B cell (primary cell): ENCODE data around the gene C20orf144. TPM values are rescaled to one million over a fixed set of nuclear protein-coding genes. Genes with fewer than 3 reads are reported as not detected.
A peak's percentile ranks its signal among the peaks of the same experiment; 100 is the strongest.

Experiments used
- ATAC-seq: fragments of 200-7000 bp; cut with Tn5 transposase; one replicate; pipeline ENCODE4 v1.10.0; 2021; ENCODE audit warnings: low read depth, mild to moderate bottlenecking, moderate number of reproducible peaks, moderate library complexity
- CTCF ChIA-PET: fragments of 350-600 bp; sonication (Branson Sonifier 250); formaldehyde crosslinking; loops from one replicate; lab custom pipeline; 2021; ENCODE audit warnings: antibody characterized with exemption, inconsistent platforms; lab: Charles Lee
- POLR2A ChIA-PET: fragments of 350-600 bp; sonication (Branson Sonifier 250); formaldehyde crosslinking; loops from one replicate; lab custom pipeline; 2021; ENCODE audit warnings: antibody characterized with exemption; lab: Charles Lee
- DNase-seq: peaks from one replicate; pipeline ENCODE4 v3.0.0; 2013
- H2AFZ ChIP-seq: 2 replicates; pipeline ENCODE4 v1.6.1; 2012; ENCODE audit warnings: mild to moderate bottlenecking, low read depth, low read length; ENCODE audit not compliant: insufficient read depth, poor library complexity, severe bottlenecking
- H3K27ac ChIP-seq, 2 donors: 1 replicate in 1 of 2; 2 replicates in 1 of 2; pipeline ENCODE4 v1.5.1; 2012 to 2013; ENCODE audit warnings: low read length in 2 of 2, mild to moderate bottlenecking in 2 of 2, moderate library complexity in 1 of 2
- H3K27me3 ChIP-seq, 4 experiments: fragments of 200-600 bp in 1 of 4; sonication (generic) in 1 of 4; replicated peaks in 1 of 4; 1 replicate in 2 of 4; 2 replicates in 2 of 4; pipeline versions ENCODE4 v1.6.1 to v1.7.0; 2013 to 2016; ENCODE audit warnings: low read length in 3 of 4, mild to moderate bottlenecking in 2 of 4, mixed read lengths in 1 of 4, moderate library complexity in 1 of 4; ENCODE audit not compliant: insufficient read depth in 4 of 4, control insufficient read depth in 3 of 4; ENCODE audit errors: control extremely low read depth in 1 of 4
- H3K36me3 ChIP-seq, 2 experiments: replicated peaks in 1 of 2; 1 replicate in 1 of 2; 2 replicates in 1 of 2; pipeline versions ENCODE4 v1.6.1 to v1.7.1; 2013; ENCODE audit warnings: low read length in 1 of 2; ENCODE audit not compliant: insufficient read depth in 2 of 2, control insufficient read depth in 1 of 2; ENCODE audit errors: control extremely low read depth in 1 of 2, extremely low read depth in 1 of 2
- H3K4me1 ChIP-seq, 2 donors: fragments of 200-600 bp in 1 of 2; sonication (generic) in 1 of 2; 1 replicate in 1 of 2; 2 replicates in 1 of 2; pipeline versions ENCODE4 v1.5.1 to v1.6.1; 2013 to 2017; ENCODE audit warnings: low read length in 2 of 2; ENCODE audit not compliant: control insufficient read depth in 2 of 2, insufficient read depth in 2 of 2
- H3K4me2 ChIP-seq: replicated peaks from 2 replicates; pipeline ENCODE3; 2012; ENCODE audit warnings: mild to moderate bottlenecking, low read depth, low read length; ENCODE audit not compliant: poor library complexity, severe bottlenecking
- H3K4me3 ChIP-seq, 5 experiments: fragments of 200-600 bp in 1 of 5; sonication (generic) in 1 of 5; 1 replicate in 3 of 5; 2 replicates in 2 of 5; pipeline versions ENCODE4 v1.5.1 to v1.7.0; 2011 to 2016; ENCODE audit warnings: low read length in 4 of 5, mild to moderate bottlenecking in 4 of 5, low read depth in 2 of 5, control low read depth in 1 of 5, moderate library complexity in 1 of 5; ENCODE audit not compliant: insufficient read depth in 1 of 5; ENCODE audit errors: control extremely low read depth in 1 of 5, extremely low read depth in 1 of 5
- H3K79me2 ChIP-seq: fragments of 200-600 bp; sonication (generic); one replicate; pipeline ENCODE4 v1.6.0; 2016; ENCODE audit warnings: low read length; ENCODE audit not compliant: control insufficient read depth, insufficient read depth
- H3K9ac ChIP-seq: fragments of 200-600 bp; sonication (generic); 2 replicates; pipeline ENCODE4 v1.6.1; 2017; ENCODE audit warnings: mild to moderate bottlenecking, low read length, moderate library complexity
- H3K9me3 ChIP-seq, 3 donors: one replicate each; pipeline versions ENCODE4 v1.6.1 to v1.7.1; 2013; ENCODE audit warnings: low read length in 2 of 3; ENCODE audit not compliant: control insufficient read depth in 2 of 3, insufficient read depth in 1 of 3; ENCODE audit errors: control extremely low read depth in 1 of 3
- H4K20me1 ChIP-seq: 2 replicates; pipeline ENCODE4 v1.6.0; 2012; ENCODE audit warnings: mild to moderate bottlenecking, low read length; ENCODE audit not compliant: insufficient read depth, control insufficient read depth, poor library complexity, severe bottlenecking
- H3K27ac Mint-ChIP-seq: one replicate; pipeline ENCODE4 v1.8.0; 2021; ENCODE audit warnings: mixed read lengths
- H3K27me3 Mint-ChIP-seq: one replicate; pipeline ENCODE4 v1.8.0; 2021; ENCODE audit warnings: mixed read lengths
- H3K4me1 Mint-ChIP-seq: one replicate; pipeline ENCODE4 v1.8.0; 2021; ENCODE audit warnings: mixed read lengths
- H3K4me3 Mint-ChIP-seq: one replicate; pipeline ENCODE4 v1.8.0; 2021; ENCODE audit warnings: mixed read lengths
- H3K9me3 Mint-ChIP-seq: one replicate; pipeline ENCODE4 v1.8.0; 2022; ENCODE audit warnings: mixed read lengths; ENCODE audit not compliant: insufficient read depth
- EZH2 ChIP-seq: IDR thresholded peaks from 2 replicates; pipeline ENCODE4 v1.6.1; 2012; ENCODE audit warnings: borderline replicate concordance, low read depth, mild to moderate bottlenecking, moderate library complexity, low read length; ENCODE audit not compliant: insufficient read depth, poor library complexity, severe bottlenecking
- WGBS: methylation state at CpG from one replicate; pipeline ENCODE4 v1.1.5; 2013; ENCODE audit warnings: missing lambda C conversion rate; ENCODE audit not compliant: insufficient coverage; 5-methylcytosine and 5-hydroxymethylcytosine counted together
- intact Hi-C: fragments of 100-400 bp; cut with micrococcal nuclease; formaldehyde crosslinking; loops from one replicate; pipeline ENCODE4 v1.10.0; 2022
- polyA plus RNA-seq: library from polyadenylated mRNA; depleted of rRNA; stranded (reverse); fragments of >200 nt; gene quantifications from 2 replicates; pipeline ENCODE4 v1.2.3, GENCODE V29; 2012
- total RNA-seq, 2 donors: library from RNA; stranded (reverse); fragments of 120-200 nt in 1 of 2; gene quantifications; 1 replicate in 1 of 2; 2 replicates in 1 of 2; pipeline versions ENCODE4 v1.2.3 to v1.2.4, GENCODE V29; 2013 to 2022
- TF ChIP-seq, protein P1 (sequence below): fragments of 200-600 bp; IDR thresholded peaks from one replicate; pipeline ENCODE4 v1.8.0; 2022; ENCODE audit warnings: antibody characterized with exemption, mild to moderate bottlenecking

Gene C20orf144
- total and polyA plus RNA-seq, 2 donors (not counting 1 experiment from before 2014, with no cell fraction given) = 0.27 to 0.44 TPM

DNA sequence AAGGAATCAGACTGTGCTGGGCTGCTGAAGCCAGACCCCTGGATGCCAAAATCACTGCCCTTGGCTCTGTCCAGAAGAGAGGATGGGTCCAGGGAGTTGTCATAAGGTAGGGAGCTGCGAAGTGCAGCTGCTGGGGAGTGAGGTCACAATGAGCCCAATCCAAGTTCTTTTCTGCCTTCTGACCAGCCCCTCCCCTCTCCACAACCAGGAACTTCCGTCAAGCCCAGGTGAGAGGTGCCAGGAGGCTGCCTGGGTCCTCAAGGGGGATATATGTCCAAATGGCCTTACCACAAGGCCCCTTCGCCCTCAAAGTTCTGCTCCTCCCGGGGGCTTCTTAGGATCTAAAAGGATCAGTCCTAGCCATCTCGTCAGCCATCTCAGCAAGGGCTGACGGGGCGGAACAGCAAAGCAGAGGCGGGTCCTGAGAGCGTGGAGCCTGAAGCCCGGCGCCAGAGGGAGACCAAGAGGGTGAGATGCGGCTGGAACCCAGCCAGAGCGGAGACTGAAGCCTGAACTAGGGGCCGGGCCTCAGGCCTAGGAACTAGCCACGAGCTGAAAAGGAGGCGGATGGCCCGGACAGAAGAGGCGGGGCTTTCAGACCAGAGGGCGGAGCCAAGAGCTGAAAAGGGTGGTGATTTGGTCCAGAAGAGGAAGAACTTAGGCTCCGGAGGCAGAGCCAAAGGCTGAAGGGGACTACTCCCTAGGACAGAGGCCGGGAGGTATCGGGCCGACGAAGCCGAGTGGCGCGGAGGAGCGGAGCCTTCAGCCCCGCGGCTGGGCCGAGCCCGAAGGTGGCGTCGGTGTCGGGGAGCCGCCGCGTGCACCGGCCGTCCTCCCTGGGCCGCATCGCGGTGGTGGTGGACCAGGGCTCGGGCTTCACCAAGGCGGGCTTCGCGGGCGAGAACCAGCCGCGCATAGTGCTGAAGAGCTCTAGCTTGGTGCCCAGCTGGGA, 4.4 kb downstream of the C20orf144 start, which contains the start of gene ACTL10:
ACTL10 (plus strand) TSS at position 651 of the 952 bp plus-strand sequence. CDS start 555 bp downstream, outside the sequence.
- H3K9me3 ChIP-seq = no peaks in the 10 kb centered on the region
- H3K9ac ChIP-seq = peak within 1 kb of the TSS; percentile 67
- H3K79me2 ChIP-seq = peaks cover 6% of the 10 kb centered on the region
- H3K4me2 ChIP-seq = peak within 1 kb of the TSS; percentile 98
- Mint-ChIP-seq H3K4me3 (peak within 1 kb of the TSS; percentile 98), H3K4me1 (peaks cover 36% of the 10 kb centered on the region), H3K27ac (peak within 1 kb of the TSS; percentile 96), H3K27me3 (no peaks in the 10 kb centered on the region), H3K9me3 (no peaks in the 10 kb centered on the region)
- no peaks in the 10 kb centered on the region for H3K27me3 ChIP-seq
- peak; percentile 92 for DNase-seq
- H3K36me3 ChIP-seq = no peaks in the 10 kb centered on the region
- H2AFZ ChIP-seq = peak within 1 kb of the TSS; percentile 82
- intact Hi-C loops = loop anchor here (1.0 to 5.0 kb wide), 8 partner anchors 8 to 401 kb away; partner anchors contain the start of genes CDK5RAP1, CHMP4B, E2F1 and NECAB3
- 7% methylated on average over 49 of the region's 50 CpGs for WGBS
- H3K4me1 ChIP-seq = peaks cover 18 to 44% of the 10 kb centered on the region in 2 donors
- ATAC-seq = peak; percentile 73
- H4K20me1 ChIP-seq = no peaks in the 10 kb centered on the region
- TF ChIP-seq EZH2 = no peak
- TF ChIP-seq, protein P1, sequence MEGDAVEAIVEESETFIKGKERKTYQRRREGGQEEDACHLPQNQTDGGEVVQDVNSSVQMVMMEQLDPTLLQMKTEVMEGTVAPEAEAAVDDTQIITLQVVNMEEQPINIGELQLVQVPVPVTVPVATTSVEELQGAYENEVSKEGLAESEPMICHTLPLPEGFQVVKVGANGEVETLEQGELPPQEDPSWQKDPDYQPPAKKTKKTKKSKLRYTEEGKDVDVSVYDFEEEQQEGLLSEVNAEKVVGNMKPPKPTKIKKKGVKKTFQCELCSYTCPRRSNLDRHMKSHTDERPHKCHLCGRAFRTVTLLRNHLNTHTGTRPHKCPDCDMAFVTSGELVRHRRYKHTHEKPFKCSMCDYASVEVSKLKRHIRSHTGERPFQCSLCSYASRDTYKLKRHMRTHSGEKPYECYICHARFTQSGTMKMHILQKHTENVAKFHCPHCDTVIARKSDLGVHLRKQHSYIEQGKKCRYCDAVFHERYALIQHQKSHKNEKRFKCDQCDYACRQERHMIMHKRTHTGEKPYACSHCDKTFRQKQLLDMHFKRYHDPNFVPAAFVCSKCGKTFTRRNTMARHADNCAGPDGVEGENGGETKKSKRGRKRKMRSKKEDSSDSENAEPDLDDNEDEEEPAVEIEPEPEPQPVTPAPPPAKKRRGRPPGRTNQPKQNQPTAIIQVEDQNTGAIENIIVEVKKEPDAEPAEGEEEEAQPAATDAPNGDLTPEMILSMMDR = no peak
- CTCF ChIA-PET = interaction anchor here (0.6 to 6.1 kb wide), 22 partner anchors 8 to 366 kb away, joined by 3 to 61 read pairs (median 8); partner anchors contain the start of genes CBFA2T2, CDK5RAP1, PXMP4 and ZNF341
- H3K27ac ChIP-seq = peak within 1 kb of the TSS; percentile 55 to 59
- POLR2A ChIA-PET = interaction anchor here (0.6 to 2.4 kb wide), 9 partner anchors 13 to 568 kb away, joined by 3 to 12 read pairs (median 6); partner anchors contain the start of genes CDK5RAP1, EIF2S2, PXMP4 and RALY
- peak within 1 kb of the TSS; percentile 26 to 79 (median 68) for H3K4me3 ChIP-seq
